HG03097 (cell line): Measurements from ENCODE around the gene ERVW-1.
"Not testable (repeated sequence)": the region's sequence is repeated elsewhere in the genome, so short reads cannot be mapped to it uniquely, and the experiment has no call there.

Experiments
- ATAC-seq: cut with Tn5 transposase; IDR thresholded peaks from one replicate; pipeline ENCODE4 v1.9.1; 2021; ENCODE audit not compliant: unreplicated experiment, low FRiP score

ERVW-1 gene, protein sequence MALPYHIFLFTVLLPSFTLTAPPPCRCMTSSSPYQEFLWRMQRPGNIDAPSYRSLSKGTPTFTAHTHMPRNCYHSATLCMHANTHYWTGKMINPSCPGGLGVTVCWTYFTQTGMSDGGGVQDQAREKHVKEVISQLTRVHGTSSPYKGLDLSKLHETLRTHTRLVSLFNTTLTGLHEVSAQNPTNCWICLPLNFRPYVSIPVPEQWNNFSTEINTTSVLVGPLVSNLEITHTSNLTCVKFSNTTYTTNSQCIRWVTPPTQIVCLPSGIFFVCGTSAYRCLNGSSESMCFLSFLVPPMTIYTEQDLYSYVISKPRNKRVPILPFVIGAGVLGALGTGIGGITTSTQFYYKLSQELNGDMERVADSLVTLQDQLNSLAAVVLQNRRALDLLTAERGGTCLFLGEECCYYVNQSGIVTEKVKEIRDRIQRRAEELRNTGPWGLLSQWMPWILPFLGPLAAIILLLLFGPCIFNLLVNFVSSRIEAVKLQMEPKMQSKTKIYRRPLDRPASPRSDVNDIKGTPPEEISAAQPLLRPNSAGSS

DNA sequence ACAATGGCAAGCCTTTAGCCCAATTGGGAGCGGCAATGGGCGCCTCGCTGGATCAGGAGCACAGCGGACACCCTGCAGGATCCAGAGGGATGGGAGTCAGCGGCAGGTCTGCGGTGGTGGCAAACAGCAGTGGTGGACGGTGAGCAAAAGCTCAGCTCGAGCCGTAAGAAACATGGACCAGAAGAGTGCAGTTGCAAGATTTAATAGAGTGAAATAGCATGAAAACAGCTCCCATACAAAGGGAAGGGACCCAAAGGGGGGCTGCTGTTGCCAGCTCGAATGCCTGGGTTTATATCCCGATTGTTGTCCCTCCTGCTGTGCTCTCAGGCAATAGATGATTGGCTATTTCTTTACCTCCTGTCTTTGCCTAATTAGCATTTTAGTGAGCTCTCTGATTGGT, at the start of gene ERVW-1:
Gene ERVW-1 (minus strand): TSS at position 266 of the 400 bp plus-strand sequence. CDS start 7,565 bp downstream, outside the sequence.
- not testable (repeated sequence) for ATAC-seq

DNA sequence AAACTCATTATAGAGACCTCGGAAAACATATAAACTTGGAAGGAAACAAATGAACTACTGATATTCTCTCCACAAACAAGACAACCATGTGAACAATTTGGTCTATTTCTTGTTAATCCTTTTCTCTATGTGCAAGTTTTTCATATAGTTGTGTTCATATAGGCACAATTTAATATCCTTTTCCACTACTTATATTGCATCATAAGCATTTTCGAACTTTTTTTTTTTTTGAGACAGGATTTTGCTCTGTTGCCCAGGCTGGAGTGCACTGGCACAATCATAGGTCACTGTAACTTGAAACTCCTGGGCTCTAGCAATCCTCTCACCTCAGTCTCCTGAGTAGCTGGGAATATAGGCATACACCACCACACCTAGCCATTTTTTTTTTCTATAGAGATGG, 45.4 kb upstream of the ERVW-1 start:
- ATAC-seq: no peak

DNA sequence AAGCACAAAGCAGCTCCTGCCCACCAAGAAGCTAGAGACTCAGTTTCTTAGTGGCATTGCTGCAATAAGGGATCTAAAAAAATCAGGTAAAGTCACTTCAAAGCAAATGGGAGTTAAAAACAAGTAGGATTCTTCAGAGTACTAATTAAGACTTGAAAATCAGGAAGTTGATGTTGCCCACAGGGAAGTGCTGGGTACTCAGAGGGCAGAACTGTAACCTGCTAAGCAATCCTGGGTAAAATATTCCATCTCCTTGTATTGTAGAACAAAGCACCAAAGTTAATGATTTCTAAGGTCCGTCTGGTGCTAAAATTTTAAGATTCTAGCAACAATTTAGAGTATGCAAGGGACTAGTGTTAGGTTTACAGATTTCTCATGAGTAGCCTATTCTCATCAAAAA, 42.3 kb upstream of the ERVW-1 start:
- ATAC-seq: no peak

DNA sequence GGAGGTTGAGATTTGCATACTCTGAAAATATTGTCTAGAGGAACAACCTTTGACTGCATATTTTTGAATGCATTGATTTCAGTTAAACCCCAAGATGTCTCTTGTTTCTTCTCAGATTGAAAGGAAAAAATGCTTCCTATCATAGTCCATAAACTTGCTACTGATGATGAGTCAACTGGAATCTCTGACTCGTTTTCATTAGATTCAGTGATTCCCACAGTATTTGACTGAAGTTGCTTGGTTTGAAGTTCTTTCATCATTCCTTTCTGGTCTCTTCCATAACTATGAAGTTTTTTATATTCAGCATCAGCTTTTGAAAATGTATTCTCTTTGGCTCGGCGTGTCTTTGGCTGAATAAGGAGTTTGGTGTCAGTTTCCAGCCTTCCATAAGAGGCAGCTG, 39.9 kb upstream of the ERVW-1 start:
- no peak for ATAC-seq

DNA sequence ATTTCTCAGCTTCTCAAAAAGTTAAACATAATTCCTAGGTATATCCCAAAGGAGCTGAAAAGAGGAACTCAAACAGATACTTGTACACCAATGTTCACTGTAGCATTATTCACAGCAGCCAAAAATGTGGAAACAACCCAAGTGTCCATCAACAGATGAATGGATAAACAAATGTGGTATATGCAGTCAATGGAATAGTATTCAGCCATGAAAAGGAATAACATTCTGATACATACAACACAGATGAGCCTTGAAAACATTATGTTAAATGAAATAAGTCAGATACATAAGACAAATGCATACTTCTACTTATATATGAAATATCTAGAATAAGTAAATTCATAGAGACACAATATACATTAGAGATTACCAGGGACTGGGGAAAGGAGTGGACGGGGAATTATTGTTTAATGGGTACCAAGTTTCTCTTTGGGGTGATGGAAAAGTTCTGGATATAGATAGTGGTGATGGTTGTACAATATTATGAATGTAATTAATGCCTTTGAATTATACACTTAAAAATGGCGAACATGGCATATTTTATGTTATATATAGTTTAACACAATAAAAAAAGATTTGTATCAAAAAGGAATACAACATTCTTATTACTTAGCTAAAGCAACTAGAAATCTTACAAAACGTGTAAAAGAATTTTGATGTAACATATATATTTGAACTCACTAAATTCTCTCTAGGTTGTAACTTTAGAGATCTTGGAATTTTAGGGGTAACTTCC, 35.6 kb upstream of the ERVW-1 start:
- ATAC-seq: no peak

DNA sequence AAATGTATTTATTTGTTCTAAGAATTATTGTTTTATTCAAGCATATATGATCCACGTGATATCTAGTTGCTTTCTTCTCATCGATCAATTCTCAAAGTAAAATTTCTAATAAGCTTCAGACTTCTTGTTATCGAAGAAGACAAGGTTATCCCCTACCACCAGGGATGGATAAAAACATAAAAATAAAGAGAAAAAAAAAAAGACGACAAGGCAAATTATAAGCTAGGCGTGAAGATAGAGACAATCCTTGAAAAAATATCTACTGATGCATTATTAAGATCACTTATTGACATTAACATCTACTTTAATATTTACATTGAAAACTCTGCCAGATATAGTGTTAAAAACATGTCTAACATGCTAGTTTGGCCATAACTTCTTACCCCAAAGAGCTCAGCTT, 31.2 kb upstream of the ERVW-1 start:
- ATAC-seq: no peak

DNA sequence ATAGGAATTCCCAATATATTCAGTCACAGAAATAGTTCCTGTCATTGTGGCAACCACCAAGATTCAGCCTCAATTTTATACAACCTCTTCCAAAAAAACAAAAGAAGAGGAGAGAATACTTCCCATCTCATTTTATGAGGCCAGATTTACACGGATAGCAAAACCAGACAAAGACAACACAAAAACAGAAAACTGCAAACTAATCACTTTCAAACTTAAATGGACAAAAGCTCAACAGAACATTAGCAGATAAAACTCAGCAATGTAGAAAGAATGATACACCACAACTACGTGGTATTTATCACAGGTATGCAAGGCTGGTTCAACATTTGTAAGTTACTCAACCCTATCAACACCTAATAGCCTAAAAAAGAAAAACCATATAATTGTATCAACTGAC, 28.6 kb upstream of the ERVW-1 start:
- ATAC-seq: no peak

DNA sequence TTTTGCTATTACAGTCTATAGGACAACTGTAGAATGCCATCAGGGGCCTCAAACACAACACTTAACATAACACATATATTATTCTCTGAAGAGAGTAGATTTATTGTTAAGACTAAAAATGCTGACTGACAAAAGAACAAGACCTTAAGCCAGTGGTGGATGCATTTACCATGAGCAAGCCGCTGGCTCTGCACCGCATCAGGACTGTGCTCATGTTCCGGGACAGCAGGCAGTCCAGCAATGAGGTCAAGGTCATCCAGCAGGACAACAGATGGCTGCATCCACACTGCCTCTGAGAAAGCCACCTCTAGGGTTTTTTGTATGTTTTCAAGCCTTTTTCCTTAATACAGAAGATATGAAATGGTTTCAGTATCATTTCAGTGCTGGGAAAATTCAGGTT, 26.8 kb upstream of the ERVW-1 start:
- no peak for ATAC-seq

DNA sequence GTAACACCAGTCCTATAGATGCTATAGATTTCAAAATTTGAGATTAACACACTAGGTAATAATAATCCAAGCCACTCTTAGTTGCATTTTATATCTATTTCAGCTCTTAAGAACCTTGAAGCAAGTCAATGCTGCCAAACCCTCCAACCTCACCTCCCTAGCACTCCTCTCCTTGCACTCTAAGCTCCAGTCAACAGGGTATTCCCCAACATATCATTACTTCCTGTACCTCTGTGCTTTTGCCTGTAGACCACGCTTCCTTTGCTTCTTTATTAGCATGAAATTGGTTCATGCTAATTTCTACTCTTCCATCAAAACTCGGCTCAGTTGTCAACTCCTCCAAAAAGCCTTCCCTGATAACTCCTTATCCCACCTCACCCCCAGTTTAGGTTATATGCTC, 26.0 kb upstream of the ERVW-1 start:
- ATAC-seq: no peak

DNA sequence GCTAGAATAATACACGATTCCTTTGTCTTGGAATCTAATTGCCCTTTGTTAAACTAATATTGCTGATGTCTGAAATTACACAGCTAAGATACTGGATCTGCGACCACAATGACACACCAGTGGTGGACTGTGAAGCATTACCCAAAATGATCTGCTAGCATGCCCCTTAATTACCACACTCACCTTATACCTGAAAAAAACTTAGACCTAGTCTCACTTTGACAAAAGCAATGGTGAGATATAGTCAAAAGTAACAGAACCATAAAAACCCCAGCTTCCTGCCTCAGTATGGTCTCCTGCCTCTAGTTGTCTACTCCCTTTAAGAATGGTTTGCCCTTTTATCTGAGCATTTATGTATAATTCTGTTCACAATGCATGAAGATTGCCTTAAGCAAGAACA, 20.8 kb upstream of the ERVW-1 start:
- no peak for ATAC-seq

DNA sequence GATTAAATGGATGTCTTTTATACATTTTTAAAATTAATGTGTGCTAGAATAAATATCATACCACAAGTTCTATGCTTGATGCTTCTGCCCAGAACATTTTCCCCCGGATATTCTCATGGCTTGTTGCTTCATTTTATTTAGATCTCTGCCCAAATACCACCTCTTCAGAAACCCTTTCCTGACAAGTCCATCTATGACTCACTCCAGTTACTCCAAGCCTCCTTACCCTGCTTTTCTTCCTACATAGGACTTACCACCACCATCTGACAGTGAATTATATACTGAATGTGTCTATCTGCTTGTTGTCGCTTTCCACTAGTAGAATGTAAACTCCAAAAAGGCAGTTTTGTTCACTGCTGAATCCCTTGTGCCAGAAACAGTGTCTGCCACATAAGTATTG, 19.1 kb upstream of the ERVW-1 start:
- ATAC-seq: no peak

DNA sequence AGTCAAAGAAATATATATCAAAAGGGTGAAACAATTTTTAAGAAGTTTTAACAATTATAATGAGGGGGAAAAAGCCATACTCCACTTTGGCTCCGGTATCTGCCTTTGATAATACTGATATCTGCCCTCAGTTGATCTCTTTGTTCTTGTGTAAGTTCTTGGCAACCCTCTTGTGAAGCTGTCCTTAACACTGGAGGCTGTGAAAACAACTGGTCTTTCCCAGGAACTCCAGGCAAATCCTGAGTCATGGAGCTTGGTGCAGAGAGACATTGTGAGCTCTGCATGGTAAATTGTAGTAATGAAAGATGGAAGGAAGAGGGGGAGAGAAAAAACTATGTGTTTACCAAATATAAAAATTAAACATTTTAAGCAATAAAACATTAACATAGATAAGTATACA, 11.9 kb upstream of the ERVW-1 start:
- ATAC-seq: no peak

DNA sequence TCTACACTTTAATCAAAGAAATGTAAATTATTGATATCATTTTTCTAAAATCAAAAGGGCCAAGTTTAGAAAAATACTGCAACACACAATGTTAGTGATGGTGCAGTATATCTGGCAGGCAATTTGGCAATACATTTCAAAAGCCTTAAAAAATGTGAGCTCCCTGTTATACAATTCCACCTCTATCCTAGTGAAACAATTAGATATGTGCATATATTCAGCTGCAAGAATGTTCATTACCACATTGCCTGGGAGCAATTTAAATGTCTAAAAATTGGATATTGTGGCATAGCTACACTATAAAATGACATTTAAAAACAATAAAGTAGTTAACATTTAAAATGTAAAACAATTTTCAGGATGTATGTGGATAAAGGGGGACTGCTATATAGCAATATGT, 10.1 kb upstream of the ERVW-1 start:
- no peak for ATAC-seq

DNA sequence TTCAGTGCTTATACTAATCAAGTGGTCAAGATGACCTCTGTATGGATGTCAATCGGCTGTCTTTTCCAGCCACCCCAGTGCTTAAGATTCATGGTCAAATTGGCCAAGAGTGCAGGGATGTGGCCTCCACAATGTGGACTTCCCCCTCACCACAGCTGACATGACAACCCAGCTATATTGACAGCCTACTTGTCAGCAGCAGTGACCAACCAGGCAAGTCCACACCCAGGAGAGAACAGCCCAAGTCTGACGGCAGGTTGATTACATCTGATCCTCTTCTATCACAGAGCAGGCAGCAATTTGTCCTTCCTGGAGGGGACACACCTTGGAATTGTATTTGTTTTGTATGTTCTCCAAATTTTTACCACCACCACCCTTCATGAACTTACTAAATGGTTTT, 8.2 kb upstream of the ERVW-1 start:
- no peak for ATAC-seq

DNA sequence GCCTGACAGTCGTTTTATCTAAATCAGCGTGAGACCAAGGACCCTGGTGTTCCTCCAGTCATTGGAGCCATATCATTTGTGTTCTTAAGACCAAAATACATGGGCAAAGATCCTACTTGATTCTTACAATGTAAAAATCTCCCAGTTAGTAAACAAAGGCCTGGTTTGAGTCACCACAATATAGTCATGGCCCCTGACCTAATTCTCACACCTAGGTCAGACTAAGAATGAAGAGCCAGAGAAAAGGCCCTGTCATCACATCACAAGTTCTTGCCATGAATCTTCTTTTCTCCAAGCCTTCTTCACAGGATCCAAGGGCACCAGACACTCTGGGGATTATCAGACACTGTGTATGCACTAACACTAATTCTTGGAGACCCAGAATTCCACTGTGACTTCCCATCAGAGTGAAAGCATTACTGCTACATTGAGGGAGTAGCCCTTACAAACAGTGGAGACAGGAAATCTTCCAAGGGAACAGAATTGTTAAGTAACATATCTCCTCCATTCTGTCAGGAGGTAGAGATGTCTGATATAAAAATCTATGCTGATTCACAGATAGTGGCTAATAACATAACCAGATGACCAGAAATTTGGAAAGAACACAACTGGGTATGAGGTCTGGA, 7.6 kb upstream of the ERVW-1 start:
- ATAC-seq: no peak

DNA sequence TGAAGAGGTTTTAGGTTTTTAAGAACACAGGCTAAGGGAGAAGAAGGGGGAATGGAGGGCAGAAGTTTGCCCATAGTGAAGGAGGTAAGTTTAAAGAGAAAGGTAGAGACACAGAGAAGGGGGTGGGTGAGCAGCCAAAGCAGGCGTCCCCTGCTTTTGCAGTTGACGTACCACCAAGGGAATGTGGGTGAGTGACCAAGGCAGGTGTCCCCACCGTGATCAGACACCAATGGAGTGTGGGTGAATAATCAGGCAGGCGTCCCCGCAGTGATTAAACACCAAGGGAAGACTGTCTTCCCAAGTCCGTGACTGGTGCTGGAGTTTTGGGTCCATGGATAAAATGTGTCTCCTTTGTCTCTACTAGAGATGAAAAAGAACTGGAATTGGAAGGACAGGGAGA, 6.5 kb upstream of the ERVW-1 start:
- ATAC-seq: not testable (repeated sequence)

DNA sequence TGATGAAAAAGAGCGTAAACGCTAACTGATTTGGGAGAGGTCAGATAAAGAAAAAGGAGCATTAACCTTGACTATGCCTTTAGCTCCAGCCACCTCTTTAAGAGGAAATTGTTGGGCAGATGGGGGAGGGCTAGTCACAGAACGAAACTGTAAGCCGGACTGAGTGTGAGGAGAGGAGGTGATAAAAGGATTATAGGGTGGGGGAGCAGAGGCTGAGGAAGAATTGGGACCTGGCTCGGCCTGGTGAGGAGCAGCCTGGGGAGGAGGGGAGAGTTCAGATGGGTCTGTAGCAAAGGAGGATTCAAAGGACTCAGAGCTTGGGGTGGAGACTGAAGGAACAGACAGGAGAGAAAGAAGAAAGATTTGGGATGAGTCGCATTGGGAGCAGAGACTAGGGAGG, 5.9 kb upstream of the ERVW-1 start:
- ATAC-seq: not testable (repeated sequence)

DNA sequence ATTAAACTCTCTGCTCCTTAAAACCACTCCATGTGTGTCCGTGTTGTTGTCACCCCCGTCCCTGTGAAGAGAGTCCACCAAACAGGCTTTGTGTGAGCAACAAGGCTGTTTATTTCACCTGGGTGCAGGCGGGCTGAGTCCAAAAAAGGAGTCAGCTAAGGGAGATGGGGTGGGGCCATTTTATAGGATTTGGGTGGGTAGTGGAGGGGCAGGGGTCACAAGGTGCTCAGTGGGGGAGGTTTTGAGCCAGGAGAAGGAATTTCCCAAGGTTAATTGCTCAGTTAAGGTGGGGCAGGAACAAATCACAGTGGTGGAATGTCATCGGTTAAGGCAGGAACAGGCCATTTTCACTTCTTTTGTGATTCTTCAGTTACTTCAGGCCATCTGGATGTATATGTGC, 1.4 kb upstream of the ERVW-1 start:
- ATAC-seq: not testable (repeated sequence)

DNA sequence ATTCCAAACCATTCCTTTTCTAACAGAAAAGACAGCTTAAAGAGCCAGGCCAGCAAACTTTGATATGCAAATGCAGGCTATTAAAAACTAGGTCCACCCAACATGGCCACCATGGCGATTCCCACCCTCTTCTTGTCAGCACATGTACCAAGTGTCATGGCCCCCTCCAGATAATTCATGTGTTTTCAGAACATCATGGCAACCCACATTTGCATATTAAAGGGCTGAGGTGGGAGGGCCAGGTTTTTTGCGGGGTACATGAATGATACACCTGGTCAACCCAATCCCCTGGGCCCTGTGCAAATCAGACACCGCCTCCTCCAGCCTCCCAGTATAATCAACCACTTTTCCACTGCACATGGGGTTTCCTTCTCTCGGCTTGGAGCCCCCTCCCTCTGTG, 965 bp upstream of the ERVW-1 start:
- no peak for ATAC-seq

DNA sequence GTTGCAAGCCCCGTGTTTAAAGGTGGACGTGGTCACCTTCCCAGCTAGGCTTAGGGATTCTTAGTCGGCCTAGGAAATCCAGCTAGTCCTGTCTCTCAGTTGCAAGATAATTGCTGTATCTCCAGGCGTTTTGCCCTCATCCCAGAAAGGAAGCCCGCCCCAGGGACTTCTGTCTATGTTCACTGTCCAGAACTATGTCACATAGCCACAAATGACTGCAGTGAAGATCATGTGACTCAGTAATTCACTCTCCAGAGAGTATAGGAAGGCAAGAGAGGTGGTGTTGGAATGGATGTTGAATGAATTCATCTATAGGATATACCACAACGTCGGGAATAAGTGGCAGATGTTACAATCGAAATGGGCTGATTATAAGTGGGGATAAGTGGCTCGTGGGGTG, 349 bp upstream of the ERVW-1 start:
- no peak for ATAC-seq

DNA sequence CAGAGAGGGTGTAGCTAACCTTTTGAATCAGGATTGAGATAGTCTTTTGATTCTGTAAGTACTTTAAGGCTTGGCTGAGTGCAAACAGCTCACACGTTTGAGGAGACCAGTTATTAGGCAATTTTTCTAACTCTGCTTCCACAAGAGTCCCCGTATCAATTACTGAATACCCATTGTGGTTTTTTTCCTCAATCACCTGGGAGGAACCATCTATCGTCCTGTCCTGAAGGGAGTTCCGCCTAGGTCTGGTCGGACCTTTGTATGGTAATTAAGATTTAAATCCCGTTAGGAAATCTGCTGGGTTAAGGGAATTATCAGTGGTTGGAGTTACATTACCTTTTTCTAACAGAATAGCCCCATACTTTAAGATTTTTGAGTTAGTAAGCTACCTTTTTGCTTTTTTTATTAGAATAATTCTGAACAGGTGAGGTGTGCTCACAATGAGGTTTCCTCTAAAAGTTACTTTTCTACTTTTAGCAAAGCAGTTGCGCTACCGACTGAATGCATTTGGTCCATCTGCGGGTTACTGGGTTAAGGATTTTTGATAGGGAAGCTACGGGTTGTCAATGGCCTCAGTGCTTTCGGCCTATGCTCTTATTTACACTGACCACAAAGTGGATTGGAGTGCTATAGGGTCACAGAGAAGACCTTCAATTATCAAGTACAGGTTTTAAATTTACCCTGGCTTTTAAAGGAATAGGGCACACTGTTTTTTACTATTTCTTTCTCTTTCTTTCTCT, 1.7 kb downstream of the ERVW-1 start:
- ATAC-seq: not testable (repeated sequence)
